NOMO-1 treated with dmso at 0.1 percent for 144 hours (cell line): ENCODE data around the gene SORCS3.

ENCODE experiments used
- DNase-seq: peaks from one replicate; lab custom pipeline; 2025; ENCODE audit not compliant: unreplicated experiment; lab: John Stamatoyannopoulos, UW

SORCS3 gene

GRCh38 chr10:105161149-105161548, 520.1 kb downstream of the SORCS3 start:
- DNase-seq: no peak

DNA sequence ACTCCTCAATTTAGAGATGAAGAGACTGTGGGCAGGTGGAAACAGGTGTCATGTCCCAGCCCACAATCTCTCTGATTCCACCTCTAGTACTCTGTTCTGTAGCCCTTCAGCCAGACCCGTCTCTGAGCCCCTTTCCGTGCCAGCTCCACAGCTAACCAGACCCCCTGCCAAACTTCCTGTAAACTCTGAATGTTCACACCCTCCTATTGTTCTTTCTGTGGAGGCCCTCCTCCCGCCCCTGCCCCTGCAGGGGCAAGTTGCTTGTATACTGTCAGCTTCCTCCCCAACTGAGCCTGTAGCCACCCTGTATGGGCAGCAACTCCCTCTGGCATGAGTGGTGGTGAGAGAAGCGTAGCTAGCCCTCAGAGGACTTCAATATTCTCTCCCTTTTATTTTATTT, 520.7 kb downstream of the SORCS3 start:
- DNase-seq: no peak

DNA sequence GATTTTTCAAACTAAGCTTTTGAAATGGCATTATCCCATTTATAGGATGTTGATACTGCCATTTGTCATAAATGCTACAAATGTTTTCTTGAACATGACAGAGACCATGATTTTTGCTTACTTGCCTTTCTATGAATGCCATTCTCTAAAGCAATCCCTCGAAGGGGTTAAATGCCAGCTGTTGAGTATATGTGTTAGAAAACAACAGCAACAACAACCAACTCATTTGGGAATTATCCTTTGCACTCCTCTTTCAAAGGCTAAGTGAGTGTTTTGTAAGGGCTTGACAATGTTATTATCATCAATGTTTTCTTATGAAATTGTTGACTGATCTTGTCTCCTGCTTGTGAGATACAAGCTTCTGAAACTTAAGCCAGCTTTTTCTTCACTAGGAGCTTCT, 529.4 kb downstream of the SORCS3 start:
- no peak for DNase-seq

GRCh38 chr10:105171945-105172344, 530.9 kb downstream of the SORCS3 start:
- DNase-seq: no peak

DNA sequence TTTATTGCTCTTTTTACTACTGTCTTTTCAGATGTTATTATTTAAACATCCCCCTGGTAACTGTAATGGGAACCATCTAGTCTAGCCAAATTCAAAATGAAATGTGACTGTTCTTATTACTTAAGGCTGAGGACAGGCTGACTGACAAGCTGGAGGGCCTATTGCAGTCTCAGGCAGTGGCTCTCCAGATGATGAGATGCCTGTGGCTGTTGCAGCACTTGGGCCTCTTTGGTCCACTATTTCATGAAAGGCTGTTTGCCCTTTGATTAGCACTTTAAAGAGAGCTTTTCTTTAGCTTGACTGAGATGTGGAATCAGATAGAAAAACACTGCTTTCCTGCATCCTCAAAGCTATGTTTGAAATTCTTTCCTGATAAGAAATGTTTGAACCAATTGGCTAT, 540.5 kb downstream of the SORCS3 start:
- DNase-seq: no peak

- DNase-seq: no peak
Observed at GRCh38 chr10:105183536-105183935, 542.4 kb downstream of the SORCS3 start.

DNA sequence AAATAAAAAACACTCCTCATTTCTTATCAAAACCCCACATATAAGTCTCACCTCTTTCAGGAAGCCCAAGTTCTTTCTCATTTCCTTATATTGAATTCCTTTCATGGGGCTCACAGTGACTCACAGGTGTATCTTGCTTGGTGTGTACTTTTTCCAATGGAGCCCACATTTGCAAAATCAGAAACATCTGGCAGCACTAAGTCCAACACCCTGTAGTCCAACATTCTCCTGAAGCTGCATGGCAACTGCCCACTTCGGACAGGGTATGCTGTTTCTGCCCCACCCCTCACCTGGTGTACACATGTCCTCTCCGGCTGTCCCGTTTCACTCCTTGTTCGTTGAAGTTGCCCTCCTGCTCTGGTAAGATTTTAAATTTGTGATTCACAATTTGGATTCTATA, 544.1 kb downstream of the SORCS3 start:
- DNase-seq: no peak

- no peak for DNase-seq
Observed at GRCh38 chr10:105187243-105187642, 546.2 kb downstream of the SORCS3 start.

DNA sequence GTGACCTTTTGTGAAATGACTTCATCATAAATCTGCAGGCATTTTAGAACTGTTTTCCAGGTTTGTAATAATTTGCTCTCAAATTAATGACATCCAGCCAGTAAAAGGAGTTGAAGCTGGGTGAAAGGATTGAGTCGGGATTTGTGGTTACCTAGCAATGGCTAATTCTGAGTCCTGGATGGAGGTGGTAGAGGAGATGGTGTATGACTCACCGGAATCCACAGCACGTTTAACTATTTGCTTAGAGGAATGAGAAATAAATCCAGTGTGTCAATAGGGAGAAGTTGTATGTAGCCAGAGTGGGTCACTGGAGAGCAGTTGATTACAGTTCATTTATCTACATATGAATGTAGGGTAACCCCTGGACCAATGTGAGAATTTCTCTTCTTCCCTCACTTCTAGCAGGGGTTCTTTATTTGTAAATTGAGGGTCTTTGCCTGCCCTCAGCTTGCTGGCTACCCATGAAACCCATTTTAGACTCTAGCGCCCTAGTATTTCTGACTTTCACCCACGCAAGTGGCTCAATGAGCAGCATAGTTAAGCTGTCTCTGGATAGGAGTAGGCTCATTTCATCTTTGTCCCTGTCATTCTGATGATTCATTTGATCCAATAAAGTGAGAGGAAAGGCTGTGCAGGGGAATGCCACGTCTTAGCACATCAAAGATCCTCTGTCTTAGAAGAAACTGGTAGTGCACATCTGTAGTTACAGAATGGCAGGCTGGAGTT, 547.8 kb downstream of the SORCS3 start:
- DNase-seq: no peak

- DNase-seq: no peak
Observed at GRCh38 chr10:105189463-105189800, 548.3 kb downstream of the SORCS3 start.

GRCh38 chr10:105192146-105192545, 551.1 kb downstream of the SORCS3 start:
- no peak for DNase-seq

DNA sequence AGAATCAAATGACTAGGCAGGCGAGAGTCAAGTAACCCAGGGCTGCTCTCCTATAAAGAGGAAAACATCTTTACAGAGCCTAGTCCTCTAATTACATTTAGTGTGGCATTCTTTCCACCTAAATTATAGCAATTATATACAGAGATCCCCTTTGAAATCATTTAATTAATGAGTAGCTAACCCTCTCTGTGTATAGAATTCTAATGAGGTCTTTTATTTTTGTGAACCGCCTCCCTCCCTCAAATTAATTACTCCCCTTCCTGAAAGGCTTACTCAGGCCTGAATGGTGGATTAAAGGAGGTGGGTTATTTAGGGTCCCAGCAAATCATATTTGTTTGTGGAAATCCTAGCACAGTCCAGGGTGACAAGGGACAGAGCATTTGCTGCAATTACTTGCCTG, 551.8 kb downstream of the SORCS3 start:
- no peak for DNase-seq

GRCh38 chr10:105195831-105196230, 554.7 kb downstream of the SORCS3 start:
- no peak for DNase-seq

DNA sequence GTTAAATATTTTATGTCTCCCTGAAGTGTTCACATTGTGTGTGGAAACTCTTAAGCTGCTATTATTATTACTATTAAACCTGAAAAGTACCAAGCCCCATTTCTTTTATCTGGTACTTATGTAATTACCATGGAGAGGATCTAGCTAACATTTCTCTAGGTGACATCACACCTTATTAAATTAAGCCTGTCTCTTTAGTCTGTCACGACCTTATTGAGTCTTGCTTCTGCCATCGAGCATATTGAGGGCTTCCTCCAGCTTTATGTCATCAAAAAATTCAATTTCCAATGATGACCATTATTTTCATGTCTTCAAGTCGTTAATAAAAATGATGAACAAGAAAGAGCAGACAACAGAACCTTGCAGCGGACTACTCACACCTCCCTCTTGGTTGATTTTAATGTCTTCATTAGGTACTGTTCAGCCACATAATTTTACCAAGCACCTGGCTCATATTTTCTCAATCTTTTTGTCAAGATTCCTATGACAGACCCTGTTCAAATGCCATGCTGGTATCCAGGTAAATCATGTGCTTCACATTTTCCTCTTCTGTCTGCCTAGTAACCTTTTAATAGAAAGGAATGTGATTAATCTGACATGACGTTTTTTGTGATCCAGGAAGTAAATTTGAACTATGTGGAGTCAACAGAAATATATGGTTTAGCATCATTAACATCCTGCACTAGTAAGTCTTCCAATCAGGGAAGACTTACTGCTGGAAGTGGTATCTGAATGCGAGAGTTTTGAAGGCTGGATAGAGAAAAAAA, 556.7 kb downstream of the SORCS3 start:
- no peak for DNase-seq

DNA sequence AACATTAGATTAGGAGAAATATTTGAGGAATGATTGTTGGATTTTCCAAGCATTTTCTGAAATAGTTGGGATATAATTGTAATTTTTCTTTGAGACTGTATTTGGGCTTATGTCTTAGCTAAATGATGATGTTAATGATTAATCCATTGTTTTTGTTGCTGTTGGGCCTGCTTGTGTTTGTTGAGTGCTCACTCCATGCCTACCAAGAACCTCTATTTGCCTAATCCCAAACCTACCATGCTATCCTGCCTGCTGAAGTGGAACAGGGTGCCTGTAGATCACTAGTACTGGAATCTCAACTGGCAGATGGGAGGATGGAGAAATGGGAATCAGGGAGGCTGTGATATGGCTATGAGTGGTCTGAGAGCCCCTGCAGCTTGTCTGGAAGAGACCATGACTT, 565.5 kb downstream of the SORCS3 start:
- DNase-seq: no peak

- no peak for DNase-seq
Observed at GRCh38 chr10:105207476-105207995, 566.4 kb downstream of the SORCS3 start.

DNA sequence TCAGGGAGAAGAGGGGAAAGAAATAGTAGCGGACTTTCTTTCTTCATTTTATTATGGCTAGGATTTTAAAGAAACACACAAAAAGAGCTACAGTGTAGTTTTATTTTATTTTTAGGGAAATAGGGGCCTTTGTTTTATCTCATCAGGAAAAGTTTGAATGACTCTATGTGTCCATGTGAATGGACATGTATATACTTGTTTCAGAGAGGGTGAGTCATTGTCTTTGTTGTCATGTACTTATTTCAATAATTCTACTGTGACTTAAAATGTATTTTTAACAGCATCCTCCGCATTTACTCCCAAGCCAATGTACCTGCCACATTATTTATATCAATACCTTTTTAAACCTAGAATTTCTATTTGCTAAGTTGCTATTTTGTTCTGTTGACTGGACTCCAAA, 569.5 kb downstream of the SORCS3 start:
- no peak for DNase-seq

DNA sequence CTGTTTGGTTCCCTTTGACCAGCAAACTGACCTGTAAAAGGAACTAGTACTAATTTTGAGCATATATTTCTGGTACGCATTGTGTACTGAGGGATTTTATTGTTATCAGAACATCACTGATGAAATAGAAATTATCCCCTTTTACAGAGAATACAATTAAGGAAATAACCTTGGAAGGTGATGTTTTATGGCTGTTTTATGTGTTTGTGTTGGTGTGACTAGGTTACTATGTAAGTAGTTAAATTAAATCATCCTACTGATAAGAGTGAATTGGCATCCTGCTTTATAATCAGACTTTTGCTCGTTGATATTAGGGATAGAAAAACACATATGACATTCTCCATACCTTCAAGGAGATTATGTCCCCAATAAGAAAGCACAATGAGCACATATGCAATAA, 596.6 kb downstream of the SORCS3 start:
- DNase-seq: no peak

- no peak for DNase-seq
Observed at GRCh38 chr10:105239311-105240219, 598.5 kb downstream of the SORCS3 start.

- DNase-seq: no peak
Observed at GRCh38 chr10:105241254-105241653, 600.2 kb downstream of the SORCS3 start.

GRCh38 chr10:105243381-105243780, 602.3 kb downstream of the SORCS3 start:
- no peak for DNase-seq
